HFFc6 (cell line): ENCODE data around the gene ADAM12. TPM values are rescaled to one million over a fixed set of nuclear protein-coding genes. Genes with fewer than 3 reads are reported as not detected.

Source experiments
- DNase-seq: peaks from one replicate; pipeline ENCODE4 v3.0.0-alpha.2; 2018
- H3K27ac Mint-ChIP-seq: 2 replicates; pipeline ENCODE4 v1.8.0; 2020; ENCODE audit warnings: mild to moderate bottlenecking, mixed read lengths
- H3K27me3 Mint-ChIP-seq: 2 replicates; pipeline ENCODE4 v1.8.0; 2021; ENCODE audit warnings: mild to moderate bottlenecking, moderate library complexity, mixed read lengths; ENCODE audit not compliant: insufficient read depth
- H3K36me3 Mint-ChIP-seq: 2 replicates; pipeline ENCODE4 v1.8.0; 2021; ENCODE audit warnings: low read depth, mixed read lengths
- H3K4me1 Mint-ChIP-seq: 2 replicates; pipeline ENCODE4 v1.8.0; 2020; ENCODE audit warnings: low read depth, mixed read lengths
- H3K4me3 Mint-ChIP-seq: 2 replicates; pipeline ENCODE4 v1.8.0; 2020; ENCODE audit warnings: mild to moderate bottlenecking, moderate library complexity, mixed read lengths
- H3K9me3 Mint-ChIP-seq: 2 replicates; pipeline ENCODE4 v1.8.0; 2020; ENCODE audit warnings: mild to moderate bottlenecking, mixed read lengths
- CTCF ChIP-seq: fragments of 200-600 bp; sonication (generic); IDR thresholded peaks from 2 replicates; pipeline ENCODE4 v1.5.0; 2021; ENCODE audit warnings: antibody characterized with exemption, mild to moderate bottlenecking
- total RNA-seq, 6 experiments: library from RNA; stranded (reverse); fragmentation: NEBNext Ultra II Directional; extraction: Animal tissue kit (Norgen Biotek cat#: 25700); gene quantifications; 2 replicates in 1 of 6; 3 replicates in 5 of 6; pipeline ENCODE4 v1.2.3, GENCODE V29; 2021

ADAM12 gene
- total RNA-seq, 6 experiments from 2014 or later, result 7.5 to 12.5 (median 11.5) TPM

GRCh38 chr10:126270111-126270510 is 118.2 kb downstream of the ADAM12 start:
- Mint-ChIP-seq H3K9me3 (peaks cover 14% of the 10 kb centered on the region), H3K4me3 (peak overlapping the region; percentile 33), H3K27ac (peak overlapping the region; percentile 64), H3K27me3 (no peaks in the 10 kb centered on the region; the same call in 1 of the 2 replicates), H3K4me1 (peaks cover 38% of the 10 kb centered on the region), H3K36me3 (peaks cover 18% of the 10 kb centered on the region)
- no peak for TF ChIP-seq CTCF
- peak; percentile 81 for DNase-seq

- Mint-ChIP-seq H3K4me3 (no peak overlapping the region), H3K4me1 (peaks cover 49% of the 10 kb centered on the region), H3K9me3 (peaks cover 16% of the 10 kb centered on the region), H3K36me3 (peaks cover 21% of the 10 kb centered on the region), H3K27ac (no peak overlapping the region), H3K27me3 (no peaks in the 10 kb centered on the region; the same call in 1 of the 2 replicates)
- no peak for TF ChIP-seq CTCF
- DNase-seq, result no peak
Measured at GRCh38 chr10:126268013-126268920, 120.0 kb downstream of the ADAM12 start.

GRCh38 chr10:126264102-126265018 is 123.9 kb downstream of the ADAM12 start:
- no peak for DNase-seq
- Mint-ChIP-seq H3K9me3 (peaks cover 16% of the 10 kb centered on the region), H3K27ac (no peak overlapping the region; the same call in 1 of the 2 replicates), H3K4me3 (peak overlapping the region; percentile 17; the same call in 1 of the 2 replicates), H3K27me3 (no peaks in the 10 kb centered on the region; the same call in 1 of the 2 replicates), H3K36me3 (peaks cover 21% of the 10 kb centered on the region), H3K4me1 (peaks cover 41% of the 10 kb centered on the region)
- no peak for TF ChIP-seq CTCF

GRCh38 chr10:126263006-126263676 is 125.1 kb downstream of the ADAM12 start:
- no peak for TF ChIP-seq CTCF
- no peak for DNase-seq
- H3K9me3 Mint-ChIP-seq, result peaks cover 16% of the 10 kb centered on the region
- peaks cover 21% of the 10 kb centered on the region for H3K36me3 Mint-ChIP-seq
- no peak overlapping the region for H3K4me3 Mint-ChIP-seq
- H3K27ac Mint-ChIP-seq, result no peak overlapping the region; the same call in 1 of the 2 replicates
- peaks cover 35% of the 10 kb centered on the region for H3K4me1 Mint-ChIP-seq
- peaks cover under 1% of the 10 kb centered on the region for H3K27me3 Mint-ChIP-seq
